Neural cell (in vitro differentiated cells): ENCODE data around the gene KNSTRN. TPM values are rescaled to one million over a fixed set of nuclear protein-coding genes. Genes with fewer than 3 reads are reported as not detected.

Experiments
- H2AFZ ChIP-seq: fragments of 200-600, 300-800 bp; sonication (generic), shearing (Covaris generic); 2 replicates; pipeline ENCODE4 v1.6.0; 2014; ENCODE audit warnings: low read depth, mild to moderate bottlenecking, antibody characterized with exemption, low read length, moderate library complexity
- H3F3A ChIP-seq: fragments of 200-600 bp; shearing (Covaris generic); 2 replicates; pipeline ENCODE4 v1.6.1; 2016; ENCODE audit warnings: mild to moderate bottlenecking, moderate library complexity, mixed read lengths, antibody characterized with exemption, low read length; ENCODE audit not compliant: insufficient read depth, poor library complexity, severe bottlenecking
- H3K27ac ChIP-seq: fragments of 200-600, 300-800 bp; sonication (generic), shearing (Covaris generic); 2 replicates; pipeline ENCODE4 v1.5.1; 2014; ENCODE audit warnings: mild to moderate bottlenecking, low read length, moderate library complexity
- H3K27me3 ChIP-seq: fragments of 300-800, 200-600 bp; sonication (generic), shearing (Covaris generic); 2 replicates; pipeline ENCODE4 v1.6.0; 2014; ENCODE audit warnings: mild to moderate bottlenecking, low read depth, low read length, moderate library complexity; ENCODE audit not compliant: insufficient read depth
- H3K36me3 ChIP-seq: fragments of 300-800, 200-600 bp; sonication (generic), shearing (Covaris generic); 2 replicates; pipeline ENCODE4 v1.5.1; 2014; ENCODE audit warnings: mild to moderate bottlenecking, antibody characterized with exemption, low read length, moderate library complexity; ENCODE audit not compliant: insufficient read depth
- H3K4me2 ChIP-seq: fragments of 300-800, 200-600 bp; sonication (generic), shearing (Covaris generic); 2 replicates; pipeline ENCODE4 v1.6.0; 2014; ENCODE audit warnings: mild to moderate bottlenecking, low read length
- H3K4me3 ChIP-seq: fragments of 300-800, 200-600 bp; sonication (generic), shearing (Covaris generic); 2 replicates; pipeline ENCODE4 v1.5.1; 2014; ENCODE audit warnings: mild to moderate bottlenecking, low read length, moderate library complexity
- H3K79me2 ChIP-seq: fragments of 200-600 bp; shearing (Covaris generic); replicated peaks from 2 replicates; pipeline ENCODE4 v1.6.0; 2014; ENCODE audit warnings: mild to moderate bottlenecking, low read length, moderate library complexity; ENCODE audit not compliant: insufficient read depth
- H3K9ac ChIP-seq: fragments of 300-800, 200-600 bp; sonication (generic), shearing (Covaris generic); 2 replicates; pipeline ENCODE4 v1.6.1; 2016; ENCODE audit warnings: mild to moderate bottlenecking, low read length, mixed read lengths
- H3K9me2 ChIP-seq: fragments of 200-600 bp; shearing (Covaris generic); 2 replicates; pipeline ENCODE4 v1.6.1; 2016; ENCODE audit warnings: mild to moderate bottlenecking, low read length, mixed read lengths; ENCODE audit not compliant: insufficient read depth
- H3K9me3 ChIP-seq: fragments of 200-600, 300-800 bp; sonication (generic), shearing (Covaris generic); 2 replicates; pipeline ENCODE4 v1.6.1; 2016; ENCODE audit warnings: mild to moderate bottlenecking, mixed run types, low read length, moderate library complexity, mixed read lengths
- H4K20me1 ChIP-seq: fragments of 200-600 bp; shearing (Covaris generic); 2 replicates; pipeline ENCODE4 v1.6.1; 2016; ENCODE audit warnings: mild to moderate bottlenecking, mixed run types; ENCODE audit not compliant: insufficient read depth
- EP300 ChIP-seq: fragments of 450-650 bp; conservative IDR thresholded peaks from 2 replicates; pipeline ENCODE4 v1.6.1; 2014; ENCODE audit warnings: antibody characterized with exemption, mild to moderate bottlenecking, moderate library complexity; ENCODE audit not compliant: poor library complexity, severe bottlenecking
- EZH2 ChIP-seq: fragments of 200-600, 300-800 bp; shearing (Covaris generic), sonication (generic); IDR thresholded peaks from 2 replicates; pipeline ENCODE4 v1.6.1; 2014; ENCODE audit warnings: antibody characterized with exemption, low read length, borderline replicate concordance, mild to moderate bottlenecking; ENCODE audit not compliant: insufficient read depth, poor library complexity, severe bottlenecking
- MXI1 ChIP-seq: fragments of 450-650 bp; conservative IDR thresholded peaks from 2 replicates; pipeline ENCODE4 v1.6.1; 2014; ENCODE audit warnings: antibody characterized with exemption, mild to moderate bottlenecking; ENCODE audit not compliant: poor library complexity, severe bottlenecking
- POLR2AphosphoS5 ChIP-seq: IDR thresholded peaks from 2 replicates; pipeline ENCODE4 v1.6.1; 2012
- RAD21 ChIP-seq: fragments of 450-650 bp; conservative IDR thresholded peaks from 2 replicates; pipeline ENCODE4 v1.6.1; 2014; ENCODE audit warnings: antibody characterized with exemption, mild to moderate bottlenecking, moderate library complexity
- SMC3 ChIP-seq: fragments of 450-650 bp; conservative IDR thresholded peaks from 2 replicates; pipeline ENCODE4 v1.6.1; 2014; ENCODE audit warnings: antibody characterized with exemption, mild to moderate bottlenecking, moderate library complexity; ENCODE audit not compliant: poor library complexity
- TAF1 ChIP-seq: IDR thresholded peaks from 2 replicates; pipeline ENCODE4 v1.6.1; 2012; ENCODE audit warnings: low read depth
- polyA plus RNA-seq: library from polyadenylated mRNA; depleted of rRNA; stranded (reverse); fragments of >200 nt; gene quantifications from 2 replicates; pipeline ENCODE4 v1.2.3, GENCODE V29; 2014
- TF ChIP-seq, protein P1 (sequence below): IDR thresholded peaks from 2 replicates; pipeline ENCODE4 v1.6.1; 2012; ENCODE audit warnings: borderline replicate concordance
- TF ChIP-seq, protein P2 (sequence below): fragments of 450-650 bp; IDR thresholded peaks from 2 replicates; pipeline ENCODE4 v1.5.1; 2014; ENCODE audit warnings: antibody characterized with exemption, mild to moderate bottlenecking, moderate library complexity; ENCODE audit not compliant: poor library complexity, severe bottlenecking

KNSTRN gene
- polyA plus RNA-seq, 1 donor from 2014 or later, result 38.3 TPM

- Histone ChIP-seq H3K27me3 (no peaks in the 10 kb centered on the region), H3K79me2 (no peaks in the 10 kb centered on the region), H4K20me1 (no peaks in the 10 kb centered on the region), H2AFZ (no peak overlapping the region), H3K27ac (no peak overlapping the region), H3K4me2 (no peak overlapping the region), H3K4me3 (no peak overlapping the region), H3K9me3 (no peaks in the 10 kb centered on the region), H3K36me3 (no peaks in the 10 kb centered on the region), H3K9me2 (no peaks in the 10 kb centered on the region), H3K9ac (no peak overlapping the region), H3F3A (no peaks in the 10 kb centered on the region)
- TF ChIP-seq POLR2AphosphoS5 (no peak), SMC3 (no peak), TAF1 (no peak), EZH2 (no peak), RAD21 (no peak), EP300 (no peak)
- TF ChIP-seq, protein P1, sequence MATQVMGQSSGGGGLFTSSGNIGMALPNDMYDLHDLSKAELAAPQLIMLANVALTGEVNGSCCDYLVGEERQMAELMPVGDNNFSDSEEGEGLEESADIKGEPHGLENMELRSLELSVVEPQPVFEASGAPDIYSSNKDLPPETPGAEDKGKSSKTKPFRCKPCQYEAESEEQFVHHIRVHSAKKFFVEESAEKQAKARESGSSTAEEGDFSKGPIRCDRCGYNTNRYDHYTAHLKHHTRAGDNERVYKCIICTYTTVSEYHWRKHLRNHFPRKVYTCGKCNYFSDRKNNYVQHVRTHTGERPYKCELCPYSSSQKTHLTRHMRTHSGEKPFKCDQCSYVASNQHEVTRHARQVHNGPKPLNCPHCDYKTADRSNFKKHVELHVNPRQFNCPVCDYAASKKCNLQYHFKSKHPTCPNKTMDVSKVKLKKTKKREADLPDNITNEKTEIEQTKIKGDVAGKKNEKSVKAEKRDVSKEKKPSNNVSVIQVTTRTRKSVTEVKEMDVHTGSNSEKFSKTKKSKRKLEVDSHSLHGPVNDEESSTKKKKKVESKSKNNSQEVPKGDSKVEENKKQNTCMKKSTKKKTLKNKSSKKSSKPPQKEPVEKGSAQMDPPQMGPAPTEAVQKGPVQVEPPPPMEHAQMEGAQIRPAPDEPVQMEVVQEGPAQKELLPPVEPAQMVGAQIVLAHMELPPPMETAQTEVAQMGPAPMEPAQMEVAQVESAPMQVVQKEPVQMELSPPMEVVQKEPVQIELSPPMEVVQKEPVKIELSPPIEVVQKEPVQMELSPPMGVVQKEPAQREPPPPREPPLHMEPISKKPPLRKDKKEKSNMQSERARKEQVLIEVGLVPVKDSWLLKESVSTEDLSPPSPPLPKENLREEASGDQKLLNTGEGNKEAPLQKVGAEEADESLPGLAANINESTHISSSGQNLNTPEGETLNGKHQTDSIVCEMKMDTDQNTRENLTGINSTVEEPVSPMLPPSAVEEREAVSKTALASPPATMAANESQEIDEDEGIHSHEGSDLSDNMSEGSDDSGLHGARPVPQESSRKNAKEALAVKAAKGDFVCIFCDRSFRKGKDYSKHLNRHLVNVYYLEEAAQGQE, result no peak
- TF ChIP-seq, protein P2, sequence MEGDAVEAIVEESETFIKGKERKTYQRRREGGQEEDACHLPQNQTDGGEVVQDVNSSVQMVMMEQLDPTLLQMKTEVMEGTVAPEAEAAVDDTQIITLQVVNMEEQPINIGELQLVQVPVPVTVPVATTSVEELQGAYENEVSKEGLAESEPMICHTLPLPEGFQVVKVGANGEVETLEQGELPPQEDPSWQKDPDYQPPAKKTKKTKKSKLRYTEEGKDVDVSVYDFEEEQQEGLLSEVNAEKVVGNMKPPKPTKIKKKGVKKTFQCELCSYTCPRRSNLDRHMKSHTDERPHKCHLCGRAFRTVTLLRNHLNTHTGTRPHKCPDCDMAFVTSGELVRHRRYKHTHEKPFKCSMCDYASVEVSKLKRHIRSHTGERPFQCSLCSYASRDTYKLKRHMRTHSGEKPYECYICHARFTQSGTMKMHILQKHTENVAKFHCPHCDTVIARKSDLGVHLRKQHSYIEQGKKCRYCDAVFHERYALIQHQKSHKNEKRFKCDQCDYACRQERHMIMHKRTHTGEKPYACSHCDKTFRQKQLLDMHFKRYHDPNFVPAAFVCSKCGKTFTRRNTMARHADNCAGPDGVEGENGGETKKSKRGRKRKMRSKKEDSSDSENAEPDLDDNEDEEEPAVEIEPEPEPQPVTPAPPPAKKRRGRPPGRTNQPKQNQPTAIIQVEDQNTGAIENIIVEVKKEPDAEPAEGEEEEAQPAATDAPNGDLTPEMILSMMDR, result no peak
These were observed 43.2 kb downstream of the KNSTRN start for GRCh38 chr15:40425681-40426080.

GRCh38 chr15:40427188-40427587, 44.7 kb downstream of the KNSTRN start:
- no peaks in the 10 kb centered on the region for H3K27me3 ChIP-seq
- no peak overlapping the region for H3K27ac ChIP-seq
- H3K4me3 ChIP-seq, result no peak overlapping the region
- H4K20me1 ChIP-seq, result no peaks in the 10 kb centered on the region
- no peaks in the 10 kb centered on the region for H3K79me2 ChIP-seq
- H3K9me2 ChIP-seq, result no peaks in the 10 kb centered on the region
- no peaks in the 10 kb centered on the region for H3K36me3 ChIP-seq
- H2AFZ ChIP-seq, result no peak overlapping the region
- TF ChIP-seq TAF1 (no peak), POLR2AphosphoS5 (no peak), EP300 (no peak), EZH2 (no peak), RAD21 (no peak), SMC3 (no peak), MXI1 (no peak)
- TF ChIP-seq, protein P1, result no peak
- TF ChIP-seq, protein P2, result no peak
- no peak overlapping the region for H3K4me2 ChIP-seq
- H3K9me3 ChIP-seq, result no peaks in the 10 kb centered on the region
- no peaks in the 10 kb centered on the region for H3F3A ChIP-seq
- H3K9ac ChIP-seq, result no peak overlapping the region
